Inflammatory macrophage (primary cell): ENCODE measurements around the gene PARD3B.
A peak's percentile ranks its signal among the peaks of the same experiment; 100 is the strongest.

Experiments
- DNase-seq, 2 donors: peaks; one replicate each; pipeline ENCODE4 v3.0.0-alpha.2; 2020 to 2022

Gene PARD3B

GRCh38 chr2:204655626-204656025 lies 110.4 kb downstream of the PARD3B start:
- DNase-seq, result no peak

- no peak for DNase-seq
These were observed 111.7 kb downstream of the PARD3B start for GRCh38 chr2:204657024-204657423.

- no peak for DNase-seq
These were observed 117.7 kb downstream of the PARD3B start for GRCh38 chr2:204662956-204663355.

- no peak for DNase-seq
These were observed 118.6 kb downstream of the PARD3B start for GRCh38 chr2:204663816-204664425.

- DNase-seq, result no peak
These were observed 119.4 kb downstream of the PARD3B start for GRCh38 chr2:204664708-204665121.

- DNase-seq, result no peak
These were observed 119.9 kb downstream of the PARD3B start for GRCh38 chr2:204665207-204665606.

- no peak for DNase-seq
These were observed 120.5 kb downstream of the PARD3B start for GRCh38 chr2:204665771-204666170.

- DNase-seq, result no peak
These were observed 122.7 kb downstream of the PARD3B start for GRCh38 chr2:204667990-204668389.

- DNase-seq, result no peak
These were observed 124.1 kb downstream of the PARD3B start for GRCh38 chr2:204669382-204669781.

GRCh38 chr2:204670124-204670523 lies 124.8 kb downstream of the PARD3B start:
- DNase-seq, result no peak

GRCh38 chr2:204670756-204671155 lies 125.5 kb downstream of the PARD3B start:
- no peak for DNase-seq

- DNase-seq, result no peak
These were observed 127.5 kb downstream of the PARD3B start for GRCh38 chr2:204672772-204673171.

GRCh38 chr2:204673877-204674276 lies 128.6 kb downstream of the PARD3B start:
- DNase-seq, result no peak

- DNase-seq, result no peak
These were observed 132.8 kb downstream of the PARD3B start for GRCh38 chr2:204678031-204678430.

GRCh38 chr2:204680576-204680975 lies 135.3 kb downstream of the PARD3B start:
- no peak for DNase-seq

GRCh38 chr2:204681412-204681811 lies 136.1 kb downstream of the PARD3B start:
- no peak for DNase-seq

GRCh38 chr2:204683384-204683783 lies 138.1 kb downstream of the PARD3B start:
- no peak for DNase-seq

GRCh38 chr2:204686406-204686805 lies 141.1 kb downstream of the PARD3B start:
- DNase-seq, result no peak

GRCh38 chr2:204687776-204688175 lies 142.5 kb downstream of the PARD3B start:
- DNase-seq, result no peak

GRCh38 chr2:204691911-204692510 lies 146.7 kb downstream of the PARD3B start:
- peak; percentile 74 to 81 for DNase-seq

- peak; percentile 1 to 7 for DNase-seq
These were observed 147.5 kb downstream of the PARD3B start for GRCh38 chr2:204692790-204693189.

GRCh38 chr2:204693262-204693661 lies 148.0 kb downstream of the PARD3B start:
- no peak for DNase-seq

GRCh38 chr2:204695506-204695905 lies 150.2 kb downstream of the PARD3B start:
- DNase-seq, result no peak

- DNase-seq, result no peak
These were observed 150.8 kb downstream of the PARD3B start for GRCh38 chr2:204696124-204696523.
